Spleen (tissue), 7 donors: Measurements from ENCODE around the gene C10orf88.

ENCODE experiments used
- CTCF ChIP-seq, 11 experiments: fragments of 200-600 bp in 7 of 11; fragments of 450-650 bp in 4 of 11; sonication (generic) in 4 of 11; IDR thresholded peaks in 8 of 11; conservative IDR thresholded peaks in 3 of 11; 1 replicate in 7 of 11; 2 replicates in 4 of 11; pipeline versions ENCODE4 v1.4.0 to v1.8.0; 2016 to 2021; ENCODE audit warnings: antibody characterized with exemption in 11 of 11, inconsistent platforms in 4 of 11, mild to moderate bottlenecking in 1 of 11
- POLR2AphosphoS5 ChIP-seq, 3 donors: sonication (generic); formaldehyde crosslinking; IDR thresholded peaks; one replicate each; pipeline ENCODE4 v1.5.1; 2017; ENCODE audit warnings: antibody characterized with exemption in 3 of 3
- donor health status: DM: no; HTN: no; CAD: no; lungs with moderate emphysema.
- donor health status: DM: no; HTN: no; CAD: no.
- donor health status: DM: no; HTN: no; CAD: no.

GRCh38 chr10:122957474-122957873, 3.4 kb upstream of the C10orf88 start:
- no peak for TF ChIP-seq CTCF (IDR thresholded peaks at IDR 0.05 in 8 of 11, conservative IDR thresholded peaks at IDR 0.05 in 3 of 11)
- TF ChIP-seq POLR2AphosphoS5 (IDR thresholded peaks at IDR 0.05), result no peak
